HEK293 (cell line): Measurements from ENCODE around the gene RGPD8.
"Not testable (repeated sequence)": the region's sequence is repeated elsewhere in the genome, so short reads cannot be mapped to it uniquely, and the experiment has no call there.

Source experiments
- CTCF ChIA-PET: fragments of 350-600 bp; formaldehyde crosslinking; extraction: SDS; loops from one replicate; lab custom pipeline; 2021; ENCODE audit warnings: antibody characterized with exemption; lab: Yijun Ruan, JAX
- POLR2A ChIA-PET: fragments of 300-600 bp; formaldehyde crosslinking; extraction: SDS; loops from one replicate; lab custom pipeline; 2020; ENCODE audit warnings: antibody characterized with exemption, inconsistent platforms; lab: Yijun Ruan, JAX
- H3K27ac ChIP-seq: fragments of 200-500 bp; sonication (Bioruptor generic); 2 replicates; pipeline ENCODE4 v1.5.1; 2014; ENCODE audit warnings: low read depth, low read length, control low read depth, inconsistent platforms; ENCODE audit errors: extremely low read depth
- H3K36me3 ChIP-seq, 2 experiments: fragments of 200-500 bp in 1 of 2; sonication (Bioruptor generic) in 1 of 2; 1 replicate in 1 of 2; 2 replicates in 1 of 2; pipeline ENCODE4 v1.5.1; 2014 to 2017; ENCODE audit warnings: inconsistent platforms in 2 of 2, low read length in 2 of 2; ENCODE audit not compliant: control insufficient read depth in 2 of 2, insufficient read depth in 1 of 2
- H3K4me1 ChIP-seq: fragments of 200-500 bp; sonication (Bioruptor generic); 2 replicates; pipeline ENCODE4 v1.5.1; 2014; ENCODE audit warnings: mild to moderate bottlenecking, low read length, inconsistent platforms; ENCODE audit not compliant: control insufficient read depth, insufficient read depth
- H3K4me3 ChIP-seq: 2 replicates; pipeline ENCODE4 v1.5.1; 2011; ENCODE audit warnings: low read depth, mild to moderate bottlenecking, control low read depth, low read length, moderate library complexity
- H3K9me3 ChIP-seq: fragments of 200-500 bp; sonication (Bioruptor generic); 2 replicates; pipeline ENCODE4 v1.5.1; 2014; ENCODE audit warnings: low read depth, low read length, inconsistent platforms; ENCODE audit not compliant: control insufficient read depth, insufficient read depth
- HOXA7 ChIP-seq: sonication (generic); formaldehyde crosslinking; IDR thresholded peaks from 2 replicates; pipeline ENCODE4 v1.8.1; 2022; ENCODE audit warnings: missing genetic modification reagents, borderline replicate concordance
- HOXD13 ChIP-seq: sonication (generic); formaldehyde crosslinking; IDR thresholded peaks from 2 replicates; pipeline ENCODE4 v1.8.0; 2022; ENCODE audit warnings: missing genetic modification reagents, borderline replicate concordance
- ZNF596 ChIP-seq: fragments of 450-650 bp; IDR thresholded peaks from 2 replicates; pipeline ENCODE4 v1.5.0; 2018; ENCODE audit warnings: missing biosample characterization, mild to moderate bottlenecking, missing genetic modification characterization, moderate library complexity
- ZNF624 ChIP-seq: fragments of 450-650 bp; formaldehyde crosslinking; IDR thresholded peaks from 2 replicates; pipeline ENCODE4 v1.5.1; 2017; ENCODE audit warnings: missing biosample characterization, missing genetic modification characterization
- ZNF658 ChIP-seq: fragments of 450-650 bp; formaldehyde crosslinking; IDR thresholded peaks from 2 replicates; pipeline ENCODE4; 2016; ENCODE audit warnings: missing biosample characterization, missing genetic modification characterization
- ZNF837 ChIP-seq: fragments of 450-650 bp; formaldehyde crosslinking; IDR thresholded peaks from 2 replicates; pipeline ENCODE4 v1.5.1; 2016; ENCODE audit warnings: missing biosample characterization, missing genetic modification characterization
- TF ChIP-seq, protein P1 (sequence below): fragments of 450-650 bp; formaldehyde crosslinking; IDR thresholded peaks from 2 replicates; pipeline ENCODE4 v1.5.1; 2017; ENCODE audit warnings: missing biosample characterization, missing genetic modification characterization
- TF ChIP-seq, protein P2 (sequence below): fragments of 450-650 bp; formaldehyde crosslinking; IDR thresholded peaks from 2 replicates; pipeline ENCODE4 v1.5.1; 2017; ENCODE audit warnings: missing biosample characterization, mild to moderate bottlenecking, missing genetic modification characterization, moderate library complexity
- TF ChIP-seq, protein P3 (sequence below): fragments of 450-650 bp; formaldehyde crosslinking; IDR thresholded peaks from 2 replicates; pipeline ENCODE4 v1.5.1; 2016; ENCODE audit warnings: missing biosample characterization, missing genetic modification characterization
- TF ChIP-seq, protein P4 (sequence below): fragments of 450-650 bp; formaldehyde crosslinking; IDR thresholded peaks from 2 replicates; pipeline ENCODE4 v1.5.1; 2017; ENCODE audit warnings: missing biosample characterization, missing genetic modification characterization

RGPD8 gene

DNA sequence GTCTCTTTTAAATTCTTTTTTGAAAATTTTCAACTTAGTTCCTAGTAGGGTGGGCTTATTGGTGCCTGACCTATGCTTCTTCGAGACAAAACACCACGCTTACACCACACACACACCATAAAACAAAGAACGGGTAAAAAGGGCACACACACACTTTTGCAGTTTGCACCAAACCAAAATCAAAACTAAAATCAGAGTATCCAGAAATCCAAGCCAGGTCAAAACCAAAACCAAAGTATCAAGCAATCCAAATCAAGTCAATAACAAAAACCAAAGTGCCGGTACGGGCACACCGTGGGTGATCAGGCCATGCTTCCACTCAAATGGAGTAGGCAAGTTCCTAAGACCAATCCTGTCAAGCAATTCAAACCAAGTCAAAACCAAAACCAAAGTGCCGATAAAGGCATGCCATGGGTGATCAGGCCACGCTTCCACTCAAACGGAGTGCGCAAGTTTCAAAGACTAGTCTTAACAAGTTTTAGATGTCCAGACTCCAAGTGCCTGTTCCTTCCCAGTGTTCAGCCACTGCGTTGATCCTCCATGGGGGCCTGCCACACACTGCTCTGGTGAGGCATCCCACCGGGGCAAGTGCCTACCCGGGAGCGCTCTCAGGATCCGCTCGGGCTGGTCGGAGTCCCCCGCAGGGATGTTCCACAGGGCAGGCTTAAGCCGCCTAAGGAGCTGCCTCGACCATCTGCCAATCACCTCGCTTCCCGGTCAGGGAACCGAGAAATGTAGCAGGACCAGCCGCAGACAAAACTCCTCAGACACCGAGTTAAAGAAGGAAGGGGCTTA is 80.4 kb downstream of the RGPD8 start:
- H3K4me1 ChIP-seq, CTCF ChIA-PET: not testable (repeated sequence)

DNA sequence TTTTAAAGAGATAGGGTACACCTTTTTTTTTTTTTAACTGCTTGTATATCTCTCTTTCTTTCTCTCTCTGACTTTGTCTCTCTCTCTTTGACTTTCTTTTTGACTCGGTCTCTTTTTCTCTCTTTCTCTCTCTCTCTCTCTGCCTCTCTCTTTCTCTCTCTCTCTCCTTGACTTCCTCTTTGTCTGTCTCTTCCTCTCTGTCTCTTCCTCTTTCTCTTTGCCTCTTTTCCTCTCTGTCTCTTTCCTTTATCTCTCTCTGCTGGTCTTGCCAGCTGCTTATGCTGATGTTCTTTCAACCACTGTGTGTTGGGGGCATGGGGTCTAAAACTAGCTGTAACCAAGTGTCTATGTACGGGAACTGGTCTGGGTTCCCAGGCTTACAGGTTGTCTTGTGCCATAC is 81.2 kb downstream of the RGPD8 start:
- H3K9me3 ChIP-seq, H3K27ac ChIP-seq, H3K36me3 ChIP-seq, CTCF ChIA-PET, POLR2A ChIA-PET, H3K4me3 ChIP-seq, H3K4me1 ChIP-seq: not testable (repeated sequence)
- peak; percentile 49; the same call in 1 of the 2 replicates for TF ChIP-seq ZNF596 (tag by site-specific recombination)

More for the DNA sequence above, 80.4 kb downstream of the RGPD8 start:
- H3K36me3 ChIP-seq, H3K9me3 ChIP-seq, H3K4me3 ChIP-seq, POLR2A ChIA-PET, H3K27ac ChIP-seq: not testable (repeated sequence)

DNA sequence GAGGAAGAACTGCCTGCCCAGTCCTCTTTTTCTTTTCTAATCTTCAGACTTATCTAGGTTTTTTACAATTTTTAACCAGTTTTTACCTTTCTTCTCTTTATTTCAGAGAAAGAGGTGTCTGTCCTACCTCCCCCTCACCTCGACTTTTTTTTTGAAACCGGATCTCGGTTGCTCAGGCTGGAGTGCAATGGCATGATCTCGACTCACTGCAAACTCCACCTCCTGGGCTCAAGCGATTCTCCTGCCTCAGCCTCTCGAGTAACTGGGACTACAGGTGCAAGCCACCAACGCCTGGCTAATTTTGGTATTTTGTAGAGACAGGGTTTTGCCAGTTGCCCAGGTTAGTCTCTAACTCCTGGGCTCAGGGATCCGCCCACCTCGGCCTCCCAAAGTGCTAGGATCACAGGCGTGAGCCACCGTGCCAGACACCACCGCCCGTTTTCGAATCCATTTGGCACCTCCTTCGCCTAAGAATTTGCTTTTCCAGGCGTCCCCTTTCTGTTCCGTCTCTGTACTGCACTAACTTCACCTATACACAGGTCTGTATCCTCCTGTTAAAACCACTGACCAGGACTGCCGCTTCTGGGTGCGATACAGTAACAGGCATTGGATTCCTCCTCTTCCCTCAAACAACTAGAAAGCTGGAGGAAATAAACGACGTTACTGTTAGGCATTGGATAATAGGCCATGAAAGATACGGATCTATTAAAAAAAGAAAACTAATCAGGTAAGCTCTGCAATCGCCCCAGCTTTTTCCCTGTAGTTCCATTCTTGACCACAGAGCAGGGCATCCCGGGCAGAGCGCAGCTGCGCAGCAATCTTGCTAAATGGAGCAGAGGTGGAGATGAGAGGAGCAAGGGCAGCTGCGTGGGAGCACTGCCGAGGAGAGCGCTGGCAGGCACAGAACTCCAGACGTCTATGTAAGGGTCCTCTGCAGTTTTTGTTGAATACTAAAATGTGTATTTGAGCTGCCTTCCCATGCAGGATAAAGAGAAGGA is 88.1 kb downstream of the RGPD8 start:
- CTCF ChIA-PET = no interaction called here
- TF ChIP-seq ZNF624 = no peak
- TF ChIP-seq, protein P1, sequence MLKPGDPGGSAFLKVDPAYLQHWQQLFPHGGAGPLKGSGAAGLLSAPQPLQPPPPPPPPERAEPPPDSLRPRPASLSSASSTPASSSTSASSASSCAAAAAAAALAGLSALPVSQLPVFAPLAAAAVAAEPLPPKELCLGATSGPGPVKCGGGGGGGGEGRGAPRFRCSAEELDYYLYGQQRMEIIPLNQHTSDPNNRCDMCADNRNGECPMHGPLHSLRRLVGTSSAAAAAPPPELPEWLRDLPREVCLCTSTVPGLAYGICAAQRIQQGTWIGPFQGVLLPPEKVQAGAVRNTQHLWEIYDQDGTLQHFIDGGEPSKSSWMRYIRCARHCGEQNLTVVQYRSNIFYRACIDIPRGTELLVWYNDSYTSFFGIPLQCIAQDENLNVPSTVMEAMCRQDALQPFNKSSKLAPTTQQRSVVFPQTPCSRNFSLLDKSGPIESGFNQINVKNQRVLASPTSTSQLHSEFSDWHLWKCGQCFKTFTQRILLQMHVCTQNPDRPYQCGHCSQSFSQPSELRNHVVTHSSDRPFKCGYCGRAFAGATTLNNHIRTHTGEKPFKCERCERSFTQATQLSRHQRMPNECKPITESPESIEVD = no peak
- TF ChIP-seq, protein P2, sequence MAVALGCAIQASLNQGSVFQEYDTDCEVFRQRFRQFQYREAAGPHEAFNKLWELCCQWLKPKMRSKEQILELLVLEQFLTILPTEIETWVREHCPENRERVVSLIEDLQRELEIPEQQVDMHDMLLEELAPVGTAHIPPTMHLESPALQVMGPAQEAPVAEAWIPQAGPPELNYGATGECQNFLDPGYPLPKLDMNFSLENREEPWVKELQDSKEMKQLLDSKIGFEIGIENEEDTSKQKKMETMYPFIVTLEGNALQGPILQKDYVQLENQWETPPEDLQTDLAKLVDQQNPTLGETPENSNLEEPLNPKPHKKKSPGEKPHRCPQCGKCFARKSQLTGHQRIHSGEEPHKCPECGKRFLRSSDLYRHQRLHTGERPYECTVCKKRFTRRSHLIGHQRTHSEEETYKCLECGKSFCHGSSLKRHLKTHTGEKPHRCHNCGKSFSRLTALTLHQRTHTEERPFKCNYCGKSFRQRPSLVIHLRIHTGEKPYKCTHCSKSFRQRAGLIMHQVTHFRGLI (tag by site-specific recombination) = no peak
- TF ChIP-seq, protein P3, sequence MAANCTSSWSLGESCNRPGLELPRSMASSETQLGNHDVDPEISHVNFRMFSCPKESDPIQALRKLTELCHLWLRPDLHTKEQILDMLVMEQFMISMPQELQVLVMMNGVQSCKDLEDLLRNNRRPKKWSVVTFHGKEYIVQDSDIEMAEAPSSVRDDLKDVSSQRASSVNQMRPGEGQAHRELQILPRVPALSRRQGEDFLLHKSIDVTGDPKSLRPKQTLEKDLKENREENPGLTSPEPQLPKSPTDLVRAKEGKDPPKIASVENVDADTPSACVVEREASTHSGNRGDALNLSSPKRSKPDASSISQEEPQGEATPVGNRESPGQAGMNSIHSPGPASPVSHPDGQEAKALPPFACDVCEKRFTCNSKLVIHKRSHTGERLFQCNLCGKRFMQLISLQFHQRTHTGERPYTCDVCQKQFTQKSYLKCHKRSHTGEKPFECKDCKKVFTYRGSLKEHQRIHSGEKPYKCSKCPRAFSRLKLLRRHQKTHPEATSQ (tag by site-specific recombination) = no peak
- TF ChIP-seq HOXA7 (CRISPR knock-in tag) = no peak
- no peak for TF ChIP-seq HOXD13 (CRISPR knock-in tag)
- TF ChIP-seq, protein P4, sequence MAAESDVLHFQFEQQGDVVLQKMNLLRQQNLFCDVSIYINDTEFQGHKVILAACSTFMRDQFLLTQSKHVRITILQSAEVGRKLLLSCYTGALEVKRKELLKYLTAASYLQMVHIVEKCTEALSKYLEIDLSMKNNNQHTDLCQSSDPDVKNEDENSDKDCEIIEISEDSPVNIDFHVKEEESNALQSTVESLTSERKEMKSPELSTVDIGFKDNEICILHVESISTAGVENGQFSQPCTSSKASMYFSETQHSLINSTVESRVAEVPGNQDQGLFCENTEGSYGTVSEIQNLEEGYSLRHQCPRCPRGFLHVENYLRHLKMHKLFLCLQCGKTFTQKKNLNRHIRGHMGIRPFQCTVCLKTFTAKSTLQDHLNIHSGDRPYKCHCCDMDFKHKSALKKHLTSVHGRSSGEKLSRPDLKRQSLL (tag by site-specific recombination) = no peak
- no peak for TF ChIP-seq ZNF658
- no peak for TF ChIP-seq ZNF837 (tag by site-specific recombination)
- POLR2A ChIA-PET = no interaction called here
- H3K27ac ChIP-seq = no peak overlapping the region
- no peaks in the 10 kb centered on the region for H3K36me3 ChIP-seq
- H3K4me1 ChIP-seq = no peaks in the 10 kb centered on the region
- H3K9me3 ChIP-seq = no peaks in the 10 kb centered on the region
- no peak overlapping the region for H3K4me3 ChIP-seq
